PC-3 (cell line): ENCODE results near the gene CHST14. TPM values are rescaled to one million over a fixed set of nuclear protein-coding genes. Genes with fewer than 3 reads are reported as not detected.

Source experiments
- ATAC-seq: fragments of 200-7000 bp; cut with Tn5 transposase; 2 replicates; pipeline ENCODE4 v1.9.1; 2020; ENCODE audit warnings: mild to moderate bottlenecking, moderate library complexity
- BruUV-seq: library from RNA; stranded (reverse); fragments of 400-500 nt; replicated peaks from 2 replicates; lab custom pipeline; 2021; lab: Mats Ljungman, UMichigan
- CTCF ChIA-PET: fragments of 300-600 bp; sonication (Branson Sonifier 250); formaldehyde crosslinking; loops from one replicate; lab custom pipeline; 2022; ENCODE audit warnings: antibody characterized with exemption; lab: Charles Lee
- POLR2A ChIA-PET: fragments of 300-600 bp; sonication (Branson Sonifier 250); formaldehyde crosslinking; loops from one replicate; lab custom pipeline; 2022; ENCODE audit warnings: antibody characterized with exemption; ENCODE audit not compliant: unreplicated experiment; lab: Charles Lee
- DNase-seq: peaks from one replicate; pipeline ENCODE4 v3.0.0-alpha.2; 2015
- H2AFZ ChIP-seq: fragments of 300-600 bp; sonication (generic); 2 replicates; pipeline ENCODE4 v1.6.0; 2016; ENCODE audit warnings: antibody characterized with exemption, low read length
- H3F3A ChIP-seq: fragments of 300-600 bp; sonication (generic); one replicate; pipeline ENCODE4 v1.6.0; 2017; ENCODE audit warnings: antibody characterized with exemption, low read length, control low read depth, mild to moderate bottlenecking; ENCODE audit not compliant: unreplicated experiment
- H3K27ac ChIP-seq: fragments of 300-600 bp; sonication (generic); 2 replicates; pipeline ENCODE4 v1.5.1; 2016; ENCODE audit warnings: mild to moderate bottlenecking, low read length
- H3K27me3 ChIP-seq: fragments of 300-600 bp; sonication (generic); 2 replicates; pipeline ENCODE4 v1.6.1; 2016; ENCODE audit warnings: low read length, mixed read lengths
- H3K36me3 ChIP-seq: fragments of 300-600 bp; sonication (generic); 2 replicates; pipeline ENCODE4 v1.6.1; 2016; ENCODE audit warnings: low read depth, mixed run types, low read length, mixed read lengths
- H3K4me1 ChIP-seq: fragments of 300-600 bp; sonication (generic); 2 replicates; pipeline ENCODE4 v1.5.1; 2016; ENCODE audit warnings: low read length; ENCODE audit not compliant: insufficient read depth
- H3K4me2 ChIP-seq: fragments of 300-600 bp; sonication (generic); 2 replicates; pipeline ENCODE4 v1.6.0; 2016; ENCODE audit warnings: low read length
- H3K4me3 ChIP-seq: fragments of 300-600 bp; sonication (generic); 2 replicates; pipeline ENCODE4 v1.5.1; 2016; ENCODE audit warnings: mild to moderate bottlenecking, low read length, mixed read lengths
- H3K79me2 ChIP-seq: fragments of 300-600 bp; sonication (generic); 2 replicates; pipeline ENCODE4 v1.6.1; 2017; ENCODE audit warnings: low read length, mixed read lengths
- H3K9ac ChIP-seq: fragments of 300-600 bp; sonication (generic); 2 replicates; pipeline ENCODE4 v1.6.0; 2016; ENCODE audit warnings: mild to moderate bottlenecking, low read length
- H3K9me2 ChIP-seq: fragments of 300-600 bp; sonication (generic); replicated peaks from 2 replicates; pipeline ENCODE4 v1.6.1; 2016; ENCODE audit warnings: mixed run types, low read length, mixed read lengths
- H3K9me3 ChIP-seq: fragments of 300-600 bp; sonication (generic); 2 replicates; pipeline ENCODE4 v1.6.1; 2016; ENCODE audit warnings: low read length, mixed read lengths
- H4K20me1 ChIP-seq: fragments of 300-600 bp; sonication (generic); 2 replicates; pipeline ENCODE4 v1.6.1; 2016; ENCODE audit warnings: low read length, mixed read lengths
- CTCF ChIP-seq: fragments of 300-600 bp; sonication (generic); conservative IDR thresholded peaks from 2 replicates; pipeline ENCODE4 v1.5.1; 2017; ENCODE audit warnings: antibody characterized with exemption, low read depth, mild to moderate bottlenecking, low read length
- EZH2 ChIP-seq: fragments of 300-600 bp; sonication (generic); IDR thresholded peaks from one replicate; pipeline ENCODE4 v1.6.1; 2017; ENCODE audit warnings: antibody characterized with exemption, mild to moderate bottlenecking, low read length; ENCODE audit not compliant: unreplicated experiment
- EZH2phosphoT487 ChIP-seq: fragments of 300-600 bp; sonication (generic); IDR thresholded peaks from 2 replicates; pipeline ENCODE4 v1.6.1; 2018; ENCODE audit warnings: mild to moderate bottlenecking, antibody characterized with exemption, low read length, borderline replicate concordance
- intact Hi-C: fragments of 100-400 bp; cut with micrococcal nuclease; formaldehyde crosslinking; loops from 2 replicates; pipeline ENCODE4 v1.9.0; 2023
- total RNA-seq: library from RNA; depleted of rRNA; stranded (reverse); fragments of >200 nt; gene quantifications from 2 replicates; pipeline ENCODE4 v1.2.3, GENCODE V29; 2014

Gene CHST14
- total RNA-seq, 1 experiment from 2014 or later = 13.0 TPM

GRCh38 chr15:40495516-40495915 is 24.7 kb downstream of the CHST14 start:
- no peak for TF ChIP-seq EZH2phosphoT487
- no peak for TF ChIP-seq CTCF
- no peak for TF ChIP-seq EZH2
- H3K9ac ChIP-seq = no peak overlapping the region
- no peak overlapping the region for H3K4me3 ChIP-seq
- H3K9me3 ChIP-seq = no peaks in the 10 kb centered on the region
- H3K27ac ChIP-seq = no peak overlapping the region
- ChIA-PET CTCF (no interaction called here), POLR2A (no interaction called here)
- no peaks in the 10 kb centered on the region for H3K27me3 ChIP-seq
- no TSS peak for BruUV-seq
- no peaks in the 10 kb centered on the region for H3K36me3 ChIP-seq
- H3K9me2 ChIP-seq = no peaks in the 10 kb centered on the region
- no peak overlapping the region for H2AFZ ChIP-seq
- H4K20me1 ChIP-seq = no peaks in the 10 kb centered on the region
- H3K79me2 ChIP-seq = no peaks in the 10 kb centered on the region
- intact Hi-C loops = no loop called here
- H3F3A ChIP-seq = no peaks in the 10 kb centered on the region
- ATAC-seq (no peak), DNase-seq (no peak)
- no peak overlapping the region for H3K4me2 ChIP-seq
- peaks cover 37% of the 10 kb centered on the region for H3K4me1 ChIP-seq

GRCh38 chr15:40498418-40498817 is 27.6 kb downstream of the CHST14 start:
- no peaks in the 10 kb centered on the region for H3K36me3 ChIP-seq
- DNase-seq = peak; percentile 91
- no peaks in the 10 kb centered on the region for H4K20me1 ChIP-seq
- TF ChIP-seq EZH2 (no peak), EZH2phosphoT487 (no peak), CTCF (no peak)
- H3K4me2 ChIP-seq = peak overlapping the region; percentile 49
- intact Hi-C loops = no loop called here
- BruUV-seq = no TSS peak
- H3K27ac ChIP-seq = peak overlapping the region; percentile 36
- no peak overlapping the region; the same call in 1 of the 2 replicates for H3K4me3 ChIP-seq
- H3K79me2 ChIP-seq = no peaks in the 10 kb centered on the region
- peaks cover 7% of the 10 kb centered on the region for H3F3A ChIP-seq
- H3K4me1 ChIP-seq = peaks cover 43% of the 10 kb centered on the region
- no peak overlapping the region for H3K9ac ChIP-seq
- ATAC-seq = peak; percentile 85
- H3K27me3 ChIP-seq = no peaks in the 10 kb centered on the region
- no peaks in the 10 kb centered on the region for H3K9me3 ChIP-seq
- POLR2A ChIA-PET = interaction anchor here (0.5 kb wide), 2 partner anchors 120 to 443 kb away, joined by 3 to 4 read pairs; no protein-coding TSS in a partner anchor
- CTCF ChIA-PET = no interaction called here
- H2AFZ ChIP-seq = no peak overlapping the region
- no peaks in the 10 kb centered on the region for H3K9me2 ChIP-seq

GRCh38 chr15:40498891-40499290 is 28.1 kb downstream of the CHST14 start:
- Histone ChIP-seq H3K9me3 (no peaks in the 10 kb centered on the region), H3K4me3 (no peak overlapping the region; the same call in 1 of the 2 replicates), H3K4me2 (peak overlapping the region; percentile 49), H3K27me3 (no peaks in the 10 kb centered on the region), H3K36me3 (no peaks in the 10 kb centered on the region), H4K20me1 (no peaks in the 10 kb centered on the region), H3K9me2 (no peaks in the 10 kb centered on the region), H3K79me2 (no peaks in the 10 kb centered on the region), H2AFZ (no peak overlapping the region), H3F3A (peaks cover 7% of the 10 kb centered on the region), H3K9ac (no peak overlapping the region), H3K4me1 (peaks cover 39% of the 10 kb centered on the region), H3K27ac (peak overlapping the region; percentile 36)
- ATAC-seq (peak; percentile 13), DNase-seq (peak; percentile 46)
- ChIA-PET CTCF (no interaction called here), POLR2A (no interaction called here)
- TSS peak; percentile 94 for BruUV-seq
- TF ChIP-seq EZH2phosphoT487 (no peak), CTCF (no peak), EZH2 (no peak)
- intact Hi-C loops = no loop called here
